Lower leg skin (tissue), 4 donors: Measurements from ENCODE around the gene SYT8. TPM values are rescaled to one million over a fixed set of nuclear protein-coding genes. Genes with fewer than 3 reads are reported as not detected.
"Not testable (repeated sequence)": the region's sequence is repeated elsewhere in the genome, so short reads cannot be mapped to it uniquely, and the experiment has no call there.

Source experiments
- DNase-seq, 2 donors: peaks; one replicate each; pipeline ENCODE4 v3.0.0-alpha.2; 2019; ENCODE audit warnings: low spot score in 2 of 2
- H3K4me3 ChIP-seq: fragments of 200-600 bp; sonication (generic); 2 replicates; pipeline ENCODE4 v1.5.1; 2017; ENCODE audit warnings: mild to moderate bottlenecking, low read depth; ENCODE audit not compliant: poor library complexity, severe bottlenecking
- CTCF ChIP-seq, 3 donors: fragments of 450-650 bp; IDR thresholded peaks; one replicate each; pipeline ENCODE4 v1.5.1; 2016; ENCODE audit warnings: antibody characterized with exemption in 3 of 3, mild to moderate bottlenecking in 3 of 3, moderate library complexity in 2 of 3
- POLR2A ChIP-seq, 2 donors: fragments of 450-650 bp; IDR thresholded peaks; one replicate each; pipeline ENCODE4 v1.6.1; 2016 to 2017; ENCODE audit warnings: antibody characterized with exemption in 2 of 2, mild to moderate bottlenecking in 1 of 2, moderate library complexity in 1 of 2
- whole genome bisulfite sequencing, 2 donors: methylation state at CpG; one replicate each; pipeline ENCODE4 v1.1.5; 2018; 5-methylcytosine and 5-hydroxymethylcytosine counted together
- intact Hi-C: fragments of 100-400 bp; cut with DNase I; formaldehyde crosslinking; loops from one replicate; pipeline ENCODE4 v1.15.0; 2023; ENCODE audit warnings: low total_unique reads
- total RNA-seq, 4 donors: library from RNA; depleted of rRNA; stranded (reverse); fragments of >200 nt; gene quantifications; one replicate each; pipeline ENCODE4 v1.1.0, GENCODE V29; 2016

The SYT8 gene
- total RNA-seq, 4 donors from 2014 or later = 74.1 to 177 (median 106) TPM

- TF ChIP-seq POLR2A (IDR thresholded peaks at IDR 0.05) (no peak), CTCF (IDR thresholded peaks at IDR 0.05) (no peak)
- DNase-seq = no peak
- no peak overlapping the region for H3K4me3 ChIP-seq
- intact Hi-C loops = no loop called here
- WGBS, 2 donors = 25 to 44% methylated on average over 11 of the region's 12 CpGs
Measured at GRCh38 chr11:1870326-1870696, 35.5 kb downstream of the SYT8 start.

- intact Hi-C loops = no loop called here
- H3K4me3 ChIP-seq = no peak overlapping the region
- WGBS, 2 donors = 13 to 21% methylated on average over 44 to 50 of the region's 50 CpGs
- TF ChIP-seq POLR2A (IDR thresholded peaks at IDR 0.05) = no peak
- TF ChIP-seq CTCF (IDR thresholded peaks at IDR 0.05) = no peak
- no peak for DNase-seq
Measured at GRCh38 chr11:1870721-1871466, 36.1 kb downstream of the SYT8 start.

GRCh38 chr11:1871531-1871930, 36.7 kb downstream of the SYT8 start:
- TF ChIP-seq POLR2A (IDR thresholded peaks at IDR 0.05) (no peak), CTCF (IDR thresholded peaks at IDR 0.05) (no peak)
- H3K4me3 ChIP-seq = no peak overlapping the region
- DNase-seq = no peak
- intact Hi-C loops = no loop called here
- WGBS, 2 donors = 47 to 49% methylated on average over 15 of the region's 15 CpGs

GRCh38 chr11:1872267-1872985, 37.6 kb downstream of the SYT8 start:
- intact Hi-C loops = no loop called here
- TF ChIP-seq CTCF (IDR thresholded peaks at IDR 0.05) = no peak
- DNase-seq = no peak
- H3K4me3 ChIP-seq = no peak overlapping the region
- 38 to 44% methylated on average over 14 to 25 of the region's 25 CpGs for WGBS, 2 donors

GRCh38 chr11:1873048-1873812, 38.4 kb downstream of the SYT8 start:
- no peak for DNase-seq
- TF ChIP-seq CTCF (IDR thresholded peaks at IDR 0.05) (no peak), POLR2A (IDR thresholded peaks at IDR 0.05) (no peak)
- intact Hi-C loops = no loop called here
- H3K4me3 ChIP-seq = no peak overlapping the region
- WGBS, 2 donors = 28 to 34% methylated on average over 5 to 11 of the region's 11 CpGs

- DNase-seq, intact Hi-C loops, H3K4me3 ChIP-seq: not testable (repeated sequence)
- WGBS, 2 donors = 52 to 56% methylated on average over 15 to 16 of the region's 17 CpGs
Measured at GRCh38 chr11:1873813-1874150, 39.0 kb downstream of the SYT8 start.

GRCh38 chr11:1874441-1875092, 39.8 kb downstream of the SYT8 start:
- intact Hi-C loops, DNase-seq, H3K4me3 ChIP-seq: not testable (repeated sequence)
- WGBS, 2 donors = 35 to 58% methylated on average over 13 to 14 of the region's 17 CpGs
